Uterus (tissue), 4 donors: ENCODE measurements around the gene ZBTB3. TPM values are rescaled to one million over a fixed set of nuclear protein-coding genes. Genes with fewer than 3 reads are reported as not detected.
"Not testable (repeated sequence)": the region's sequence is repeated elsewhere in the genome, so short reads cannot be mapped to it uniquely, and the experiment has no call there.

Source experiments
- DNase-seq, 2 donors: peaks; one replicate each; pipeline ENCODE4 v3.0.0-alpha.2; 2019 to 2020
- H3K27ac ChIP-seq, 2 donors: fragments of 200-600 bp; sonication (generic); 1 replicate in 1 of 2; 2 replicates in 1 of 2; pipeline ENCODE4 v1.5.1; 2016 to 2018
- H3K27me3 ChIP-seq, 2 donors: fragments of 200-600 bp; sonication (generic); one replicate each; pipeline ENCODE4 v1.5.1; 2018 to 2019; ENCODE audit warnings: control low read depth in 1 of 2
- H3K36me3 ChIP-seq, 2 donors: fragments of 200-600 bp; sonication (generic); one replicate each; pipeline ENCODE4 v1.5.1; 2019; ENCODE audit warnings: control low read depth in 1 of 2
- H3K4me1 ChIP-seq, 2 donors: fragments of 200-600 bp; sonication (generic); one replicate each; pipeline ENCODE4 v1.5.1; 2018 to 2019; ENCODE audit warnings: control low read depth in 1 of 2
- H3K4me3 ChIP-seq, 2 donors: fragments of 200-600 bp; sonication (generic); 1 replicate in 1 of 2; 2 replicates in 1 of 2; pipeline ENCODE4 v1.5.1; 2018 to 2019; ENCODE audit warnings: mild to moderate bottlenecking in 1 of 2
- H3K9me3 ChIP-seq, 2 donors: fragments of 200-600 bp; sonication (generic); one replicate each; pipeline ENCODE4 v1.5.1; 2019; ENCODE audit warnings: control low read depth in 1 of 2
- CTCF ChIP-seq, 4 experiments: fragments of 200-600 bp in 2 of 4; fragments of 450-650 bp in 2 of 4; sonication (generic) in 2 of 4; IDR thresholded peaks; one replicate each; pipeline ENCODE4 v1.5.1; 2016 to 2019; ENCODE audit warnings: antibody characterized with exemption in 4 of 4, mild to moderate bottlenecking in 2 of 4, moderate library complexity in 1 of 4
- POLR2A ChIP-seq, 2 donors: fragments of 450-650 bp; IDR thresholded peaks; one replicate each; pipeline ENCODE4 v1.6.1; 2016; ENCODE audit warnings: antibody characterized with exemption in 2 of 2, mild to moderate bottlenecking in 1 of 2, moderate library complexity in 1 of 2
- intact Hi-C: fragments of 100-400 bp; cut with DNase I; formaldehyde crosslinking; loops from one replicate; pipeline ENCODE4 v1.15.1; 2023; ENCODE audit warnings: low total_unique reads
- total RNA-seq, 4 donors: library from RNA; depleted of rRNA in 3 of 4; stranded (reverse); fragments of >200 nt in 3 of 4; gene quantifications; one replicate each; pipeline versions ENCODE4 v1.1.0 to v1.2.4, GENCODE V29; 2014 to 2023
- donor health status: DM: yes; HTN: yes; CAD: no.

ZBTB3 gene
- total RNA-seq, 4 donors from 2014 or later = 0.59 to 28.9 (median 18.3) TPM

GRCh38 chr11:62757846-62758788, 4.2 kb upstream of the ZBTB3 start:
- Histone ChIP-seq H3K9me3 (no peaks in the 10 kb centered on the region), H3K4me3 (no peak overlapping the region), H3K4me1 (peaks cover 0 to 4% of the 10 kb centered on the region in 2 donors), H3K27ac (no peak overlapping the region), H3K27me3 (no peaks in the 10 kb centered on the region), H3K36me3 (no peaks in the 10 kb centered on the region)
- no peak for TF ChIP-seq CTCF (IDR thresholded peaks at IDR 0.05)
- no peak for TF ChIP-seq POLR2A (IDR thresholded peaks at IDR 0.05)
- intact Hi-C loops = no loop called here
- no peak for DNase-seq

- Histone ChIP-seq H3K27ac (no peak overlapping the region), H3K27me3 (no peaks in the 10 kb centered on the region), H3K4me3 (no peak overlapping the region), H3K9me3 (no peaks in the 10 kb centered on the region), H3K4me1 (peaks cover 0 to 5% of the 10 kb centered on the region in 2 donors), H3K36me3 (no peaks in the 10 kb centered on the region)
- no peak for DNase-seq
- intact Hi-C loops = no loop called here
- TF ChIP-seq CTCF (IDR thresholded peaks at IDR 0.05) = no peak
- TF ChIP-seq POLR2A (IDR thresholded peaks at IDR 0.05) = no peak
These were observed 1.2 kb upstream of the ZBTB3 start for GRCh38 chr11:62755086-62755615.

GRCh38 chr11:62752994-62753735, 795 bp downstream of the ZBTB3 start:
- Histone ChIP-seq H3K4me1 (peaks cover 0 to 5% of the 10 kb centered on the region in 2 donors), H3K36me3 (no peaks in the 10 kb centered on the region), H3K4me3 (peak overlapping the region; percentile 69 to 83), H3K27ac (peak overlapping the region; percentile 91 to 92), H3K9me3 (no peaks in the 10 kb centered on the region), H3K27me3 (no peaks in the 10 kb centered on the region)
- intact Hi-C loops = no loop called here
- DNase-seq = no peak
- no peak for TF ChIP-seq POLR2A (IDR thresholded peaks at IDR 0.05)
- no peak for TF ChIP-seq CTCF (IDR thresholded peaks at IDR 0.05)

GRCh38 chr11:62752177-62752785, 1.7 kb downstream of the ZBTB3 start:
- Histone ChIP-seq H3K27me3 (no peaks in the 10 kb centered on the region), H3K36me3 (no peaks in the 10 kb centered on the region), H3K4me1 (peaks cover 0 to 5% of the 10 kb centered on the region in 2 donors), H3K9me3 (no peaks in the 10 kb centered on the region), H3K27ac (no peak overlapping the region), H3K4me3 (no peak overlapping the region)
- no peak for DNase-seq
- no peak for TF ChIP-seq CTCF (IDR thresholded peaks at IDR 0.05)
- no peak for TF ChIP-seq POLR2A (IDR thresholded peaks at IDR 0.05)
- intact Hi-C loops = no loop called here

- H3K36me3 ChIP-seq, H3K4me3 ChIP-seq, H3K27me3 ChIP-seq, H3K27ac ChIP-seq, H3K4me1 ChIP-seq, intact Hi-C loops, H3K9me3 ChIP-seq, DNase-seq: not testable (repeated sequence)
These were observed 4.0 kb downstream of the ZBTB3 start for GRCh38 chr11:62749931-62750330.
